ENCODE results near the gene COL8A2.

Gene COL8A2

DNA sequence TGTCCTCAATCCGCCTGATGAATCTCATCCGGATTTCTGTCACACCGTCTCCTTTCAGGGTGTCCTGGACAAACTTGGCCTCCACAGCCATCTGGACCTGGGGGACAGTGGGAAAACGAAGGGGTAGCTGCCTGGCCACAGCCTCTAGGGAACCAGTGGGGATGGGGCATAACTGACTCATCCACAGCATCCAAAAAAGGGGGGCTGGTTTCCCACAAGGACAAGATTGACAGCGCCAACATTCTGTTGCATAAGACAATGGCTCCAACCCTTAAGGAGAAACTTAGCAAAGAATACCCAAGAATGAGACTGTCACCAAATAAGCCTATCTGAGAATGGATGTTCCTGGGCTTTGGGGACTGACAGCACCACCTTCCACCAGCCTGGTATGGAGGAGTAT, 12.2 kb upstream of the COL8A2 start:
- Mint-ChIP-seq H3K36me3 (peaks cover 27% of the 10 kb centered on the region), H3K27ac (no peak overlapping the region), H3K9me3 (no peaks in the 10 kb centered on the region), H3K27me3 (no peaks in the 10 kb centered on the region), H3K4me3 (no peak overlapping the region), H3K4me1 (peaks cover 27% of the 10 kb centered on the region)
- no peak for DNase-seq
- CTCF ChIA-PET, result no interaction called here

- Mint-ChIP-seq H3K27ac (no peak overlapping the region), H3K36me3 (peaks cover 25% of the 10 kb centered on the region), H3K4me3 (no peak overlapping the region), H3K9me3 (no peaks in the 10 kb centered on the region), H3K27me3 (no peaks in the 10 kb centered on the region), H3K4me1 (peaks cover 23% of the 10 kb centered on the region)
- CTCF ChIA-PET, result interaction anchor here (5.3 kb wide), 1 partner anchor 34 kb away, joined by 127 read pairs; no protein-coding TSS in a partner anchor
- DNase-seq, result no peak
Observed at GRCh38 chr1:36136535-36136934, 11.5 kb upstream of the COL8A2 start.

DNA sequence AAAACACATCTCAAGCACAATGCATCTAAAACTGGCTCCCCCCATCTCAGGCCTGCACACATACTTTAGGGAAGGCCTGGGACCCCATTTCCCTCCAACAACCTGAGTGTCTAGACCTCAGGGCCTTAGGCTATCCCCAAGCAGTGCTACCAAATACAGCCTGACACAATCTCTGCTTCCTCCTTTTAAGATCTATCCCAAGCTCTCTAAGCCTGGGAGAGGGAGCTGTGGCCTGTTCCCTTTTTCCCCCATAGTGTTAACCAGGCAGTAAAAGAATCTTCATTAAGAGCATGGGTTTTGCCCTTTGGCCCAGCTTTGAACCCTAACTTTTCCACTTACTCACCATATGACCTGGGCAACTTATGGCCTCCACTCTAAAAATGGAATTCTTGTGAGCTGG, 10.8 kb upstream of the COL8A2 start:
- no peak overlapping the region for H3K27ac Mint-ChIP-seq

GRCh38 chr1:36135330-36135667, 10.3 kb upstream of the COL8A2 start:
- Mint-ChIP-seq H3K4me3 (no peak overlapping the region), H3K9me3 (no peaks in the 10 kb centered on the region), H3K27ac (no peak overlapping the region), H3K27me3 (no peaks in the 10 kb centered on the region), H3K36me3 (peaks cover 20% of the 10 kb centered on the region), H3K4me1 (peaks cover 12% of the 10 kb centered on the region)
- CTCF ChIA-PET, result interaction anchor here (0.6 to 5.3 kb wide), 17 partner anchors 10 to 562 kb away, joined by 3 to 127 read pairs (median 5); partner anchors contain the start of genes TFAP2E and TRAPPC3
- no peak for DNase-seq

More for the DNA sequence above, 10.8 kb upstream of the COL8A2 start:
- Mint-ChIP-seq H3K9me3 (no peaks in the 10 kb centered on the region), H3K4me3 (no peak overlapping the region), H3K4me1 (peaks cover 16% of the 10 kb centered on the region), H3K36me3 (peaks cover 22% of the 10 kb centered on the region), H3K27me3 (no peaks in the 10 kb centered on the region)
- no peak for DNase-seq
- CTCF ChIA-PET, result interaction anchor here (1.0 to 5.3 kb wide), 9 partner anchors 14 to 164 kb away, joined by 3 to 127 read pairs (median 12); partner anchors contain the start of gene TRAPPC3

- Mint-ChIP-seq H3K4me1 (peaks cover 8% of the 10 kb centered on the region), H3K27me3 (no peaks in the 10 kb centered on the region), H3K9me3 (no peaks in the 10 kb centered on the region), H3K4me3 (no peak overlapping the region), H3K36me3 (peaks cover 16% of the 10 kb centered on the region), H3K27ac (no peak overlapping the region)
- DNase-seq, result peak; percentile 57
- CTCF ChIA-PET, result interaction anchor here (0.6 to 5.3 kb wide), 21 partner anchors 10 to 562 kb away, joined by 3 to 127 read pairs (median 4); partner anchors contain the start of genes TFAP2E and TRAPPC3
Observed at GRCh38 chr1:36134505-36135329, 9.7 kb upstream of the COL8A2 start.

DNA sequence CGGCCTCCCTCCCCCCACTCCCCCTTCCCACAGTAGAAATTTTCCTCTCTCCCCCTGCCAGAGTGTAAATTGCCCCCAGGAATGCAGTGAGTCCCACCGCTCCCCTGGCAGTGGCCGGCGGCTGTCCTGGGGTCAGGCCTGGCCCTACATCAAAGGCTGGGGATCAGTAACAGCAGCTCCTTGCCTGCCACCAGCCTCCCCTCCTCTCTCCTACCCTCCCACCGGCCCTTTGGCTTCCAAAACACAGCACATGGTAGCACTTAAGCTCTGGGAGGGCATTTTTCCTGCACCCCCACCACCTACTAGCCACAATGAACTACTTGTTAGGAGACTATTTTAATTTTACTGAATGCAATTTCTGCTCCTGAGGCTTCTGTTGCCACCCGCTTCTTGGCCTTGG, 9.0 kb upstream of the COL8A2 start:
- CTCF ChIA-PET, result interaction anchor here (0.6 to 5.3 kb wide), 16 partner anchors 8 to 561 kb away, joined by 3 to 127 read pairs (median 5); partner anchors contain the start of genes TFAP2E and TRAPPC3
- peaks cover 11% of the 10 kb centered on the region for H3K36me3 Mint-ChIP-seq

GRCh38 chr1:36133484-36133883, 8.5 kb upstream of the COL8A2 start:
- DNase-seq, result no peak
- Mint-ChIP-seq H3K36me3 (peaks cover 9% of the 10 kb centered on the region), H3K9me3 (no peaks in the 10 kb centered on the region), H3K27me3 (peaks cover 2% of the 10 kb centered on the region), H3K27ac (no peak overlapping the region), H3K4me1 (peaks cover 8% of the 10 kb centered on the region), H3K4me3 (no peak overlapping the region)
- CTCF ChIA-PET, result interaction anchor here (0.7 to 5.3 kb wide), 11 partner anchors 9 to 55 kb away, joined by 3 to 127 read pairs (median 8); partner anchors contain the start of gene TRAPPC3

More for the DNA sequence above, 9.0 kb upstream of the COL8A2 start:
- no peak for DNase-seq
- H3K27me3 Mint-ChIP-seq, result no peaks in the 10 kb centered on the region
- no peak overlapping the region for H3K4me3 Mint-ChIP-seq
- H3K9me3 Mint-ChIP-seq, result no peaks in the 10 kb centered on the region
- peaks cover 8% of the 10 kb centered on the region for H3K4me1 Mint-ChIP-seq
- H3K27ac Mint-ChIP-seq, result no peak overlapping the region

- H3K4me3 Mint-ChIP-seq, result no peak overlapping the region
- no peaks in the 10 kb centered on the region for H3K36me3 Mint-ChIP-seq
- H3K27ac Mint-ChIP-seq, result no peak overlapping the region
- H3K4me1 Mint-ChIP-seq, result peaks cover 8% of the 10 kb centered on the region
- peaks cover 12% of the 10 kb centered on the region for H3K27me3 Mint-ChIP-seq
- no peaks in the 10 kb centered on the region for H3K9me3 Mint-ChIP-seq
- CTCF ChIA-PET, result interaction anchor here (0.7 to 5.3 kb wide), 3 partner anchors 29 to 57 kb away, joined by 3 to 127 read pairs (median 4); no protein-coding TSS in a partner anchor
- no peak for DNase-seq
Observed at GRCh38 chr1:36132029-36132428, 7.0 kb upstream of the COL8A2 start.

GRCh38 chr1:36128905-36129206, 3.8 kb upstream of the COL8A2 start:
- CTCF ChIA-PET, result interaction anchor here (0.7 to 1.6 kb wide), 3 partner anchors 12 to 28 kb away, joined by 3 to 4 read pairs (median 3); no protein-coding TSS in a partner anchor
- no peak overlapping the region for H3K4me3 Mint-ChIP-seq
- peaks cover 4% of the 10 kb centered on the region for H3K4me1 Mint-ChIP-seq
- no peak overlapping the region for H3K27ac Mint-ChIP-seq
- no peaks in the 10 kb centered on the region for H3K9me3 Mint-ChIP-seq
- no peaks in the 10 kb centered on the region for H3K36me3 Mint-ChIP-seq
- H3K27me3 Mint-ChIP-seq, result peaks cover 40% of the 10 kb centered on the region
- DNase-seq, result no peak

DNA sequence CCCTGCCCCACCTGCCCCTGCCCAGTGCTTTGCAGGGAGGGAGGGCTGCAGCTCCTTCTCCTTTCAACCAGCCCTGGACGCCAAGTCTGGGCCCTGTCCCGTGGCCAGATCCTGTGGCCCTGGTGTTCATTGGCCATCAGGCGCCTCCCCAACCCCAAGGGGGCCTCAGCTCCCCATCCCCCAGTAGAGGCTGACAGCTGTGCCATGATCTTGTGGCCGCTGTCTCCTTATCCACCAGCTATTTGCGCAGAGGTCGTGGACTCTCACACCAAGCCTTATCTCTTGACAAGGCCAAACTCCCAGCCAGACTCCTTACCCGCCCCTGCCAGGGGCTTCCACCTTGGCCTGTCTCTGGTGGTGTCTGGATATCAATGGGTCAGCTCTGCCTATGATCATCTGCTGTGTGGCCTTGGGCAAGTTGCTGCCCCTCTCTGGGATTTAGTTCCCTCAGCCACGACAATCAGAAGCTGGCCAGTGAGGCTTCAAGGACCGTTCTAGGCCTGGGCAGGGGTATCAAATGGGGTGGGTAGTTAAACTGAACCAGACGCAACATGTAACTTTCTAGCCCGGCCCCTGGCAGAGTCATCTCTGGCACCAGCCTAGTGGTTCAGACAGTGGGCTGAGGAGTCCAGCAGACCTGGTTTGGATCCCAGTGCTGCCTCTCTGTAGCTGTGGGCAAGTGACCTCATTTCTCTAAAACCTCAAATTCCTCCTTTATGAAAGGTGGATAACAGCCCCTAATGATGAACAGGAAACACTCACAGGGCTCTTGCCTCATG, 3.3 kb upstream of the COL8A2 start:
- no peak for DNase-seq
- Mint-ChIP-seq H3K27ac (no peak overlapping the region), H3K9me3 (no peaks in the 10 kb centered on the region), H3K4me3 (no peak overlapping the region), H3K36me3 (no peaks in the 10 kb centered on the region), H3K27me3 (peaks cover 45% of the 10 kb centered on the region), H3K4me1 (peaks cover 6% of the 10 kb centered on the region)
- CTCF ChIA-PET, result interaction anchor here (0.7 to 1.6 kb wide), 3 partner anchors 11 to 27 kb away, joined by 3 to 4 read pairs (median 3); no protein-coding TSS in a partner anchor

- H3K36me3 Mint-ChIP-seq, result no peaks in the 10 kb centered on the region
- DNase-seq, result no peak
- CTCF ChIA-PET, result no interaction called here
- H3K9me3 Mint-ChIP-seq, result no peaks in the 10 kb centered on the region
- H3K4me3 Mint-ChIP-seq, result no peak overlapping the region
- H3K27me3 Mint-ChIP-seq, result peaks cover 59% of the 10 kb centered on the region
- H3K4me1 Mint-ChIP-seq, result peaks cover 11% of the 10 kb centered on the region
- H3K27ac Mint-ChIP-seq, result no peak overlapping the region
Observed at GRCh38 chr1:36126797-36127500, 1.9 kb upstream of the COL8A2 start.

DNA sequence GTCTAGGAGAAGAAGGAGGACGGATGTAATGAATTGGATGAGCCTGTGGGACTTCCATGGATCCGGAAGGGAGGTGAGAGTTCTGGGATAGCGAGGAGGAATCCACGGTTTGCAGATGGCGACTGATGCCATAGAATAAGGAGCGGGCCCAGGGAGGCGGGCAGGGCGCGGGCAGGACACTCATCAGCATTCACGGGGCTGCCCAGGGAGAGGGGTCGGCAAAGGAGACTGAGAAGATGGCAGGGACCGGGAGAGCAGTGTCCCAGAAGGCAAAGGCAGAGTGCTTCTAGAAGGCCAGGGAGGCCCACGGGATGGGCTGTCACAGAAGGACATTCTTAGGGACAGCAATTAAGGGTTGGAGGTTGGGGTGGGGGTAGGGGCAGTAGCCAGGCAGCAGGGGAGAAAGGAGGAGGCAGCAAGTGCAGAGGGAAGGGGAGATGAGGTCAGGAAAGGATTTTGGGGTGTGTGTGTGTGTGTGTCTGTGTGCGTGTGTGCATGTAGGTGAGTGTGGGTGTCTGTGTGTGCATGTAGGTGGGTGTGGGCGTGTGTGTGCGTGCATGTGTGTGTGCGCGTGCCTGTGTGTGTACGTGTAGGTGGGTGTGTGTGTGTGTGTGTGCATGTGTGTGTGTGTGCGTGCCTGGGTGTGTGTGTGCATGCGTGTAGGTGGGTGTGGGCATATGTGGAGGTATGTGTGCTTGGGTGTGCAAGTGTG, 1.1 kb upstream of the COL8A2 start:
- CTCF ChIA-PET, result no interaction called here
- no peak overlapping the region for H3K4me3 Mint-ChIP-seq

DNA sequence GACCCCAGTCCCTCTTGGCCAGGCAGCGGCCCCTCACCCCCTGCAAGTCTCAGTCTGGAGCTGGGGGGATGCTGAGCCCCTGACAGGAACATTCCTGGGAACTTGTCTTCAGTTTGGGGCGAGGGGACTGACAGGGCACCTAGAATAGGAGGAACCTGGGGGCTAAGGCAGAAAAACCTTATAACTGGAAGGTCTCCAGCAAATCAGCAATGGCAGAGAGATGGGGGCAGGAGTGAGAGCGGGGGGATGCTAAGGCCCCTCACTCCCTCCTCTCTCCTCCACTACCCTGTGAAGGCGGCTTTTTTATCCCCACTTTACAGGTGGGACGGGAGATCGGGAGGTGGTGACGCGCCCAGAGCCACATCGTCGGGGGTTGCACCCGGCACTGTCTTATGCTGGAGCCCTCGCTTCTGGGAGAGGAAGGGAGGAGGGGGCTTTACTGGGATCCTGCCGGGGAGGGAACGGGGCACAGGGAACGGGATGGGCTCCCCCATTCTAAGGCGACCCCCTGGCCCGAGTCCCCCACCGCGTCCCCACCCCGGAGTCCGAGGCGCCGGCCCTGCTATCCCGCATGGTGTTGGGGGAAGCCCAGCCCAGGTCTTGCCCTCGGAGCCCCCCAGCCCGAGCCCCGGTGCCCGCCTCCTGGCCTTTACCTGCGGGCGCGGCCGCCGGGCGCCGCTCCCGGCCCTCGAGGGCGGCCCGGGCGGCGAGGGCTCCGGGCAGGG, 456 bp downstream of the COL8A2 start:
- H3K27ac Mint-ChIP-seq, result no peak overlapping the region
- CTCF ChIA-PET, result no interaction called here
- H3K4me1 Mint-ChIP-seq, result peaks cover 11% of the 10 kb centered on the region
- DNase-seq, result no peak
- no peaks in the 10 kb centered on the region for H3K9me3 Mint-ChIP-seq
- no peaks in the 10 kb centered on the region for H3K36me3 Mint-ChIP-seq
- H3K4me3 Mint-ChIP-seq, result no peak overlapping the region
- peaks cover 73% of the 10 kb centered on the region for H3K27me3 Mint-ChIP-seq

More for the DNA sequence above, 1.1 kb upstream of the COL8A2 start:
- Mint-ChIP-seq H3K9me3 (no peaks in the 10 kb centered on the region), H3K27me3 (peaks cover 67% of the 10 kb centered on the region), H3K27ac (no peak overlapping the region), H3K4me1 (peaks cover 11% of the 10 kb centered on the region), H3K36me3 (no peaks in the 10 kb centered on the region)
- DNase-seq, result no peak
